IMR-90 (cell line): ENCODE results near the gene SLC16A9.

Experiments used
- BHLHE40 ChIP-seq: fragments of 150-350 bp; IDR thresholded peaks from 2 replicates; pipeline ENCODE4 v1.6.1; 2016; ENCODE audit warnings: mild to moderate bottlenecking, low read depth, low read length
- ELK1 ChIP-seq: fragments of 150-350 bp; IDR thresholded peaks from 2 replicates; pipeline ENCODE4 v1.6.1; 2016; ENCODE audit warnings: low read depth, mild to moderate bottlenecking, low read length, moderate library complexity, borderline replicate concordance
- FOS ChIP-seq: fragments of 150-350 bp; IDR thresholded peaks from 2 replicates; pipeline ENCODE4 v1.6.1; 2016; ENCODE audit warnings: low read depth, low read length
- MXI1 ChIP-seq: IDR thresholded peaks from 2 replicates; pipeline ENCODE4 v1.6.1; 2012; ENCODE audit warnings: low read depth, mild to moderate bottlenecking, low read length, moderate library complexity, borderline replicate concordance
- POLR2A ChIP-seq: IDR thresholded peaks from 2 replicates; pipeline ENCODE4 v1.6.1; 2012; ENCODE audit warnings: mild to moderate bottlenecking, low read depth, low read length
- RAD21 ChIP-seq: IDR thresholded peaks from 2 replicates; pipeline ENCODE4 v1.6.1; 2012; ENCODE audit warnings: low read length, improper control_type of control experiment
- TF ChIP-seq, protein P1 (sequence below): conservative IDR thresholded peaks from 2 replicates; pipeline ENCODE4 v1.5.1; 2012; ENCODE audit warnings: mild to moderate bottlenecking, low read depth, low read length, improper control_type of control experiment

DNA sequence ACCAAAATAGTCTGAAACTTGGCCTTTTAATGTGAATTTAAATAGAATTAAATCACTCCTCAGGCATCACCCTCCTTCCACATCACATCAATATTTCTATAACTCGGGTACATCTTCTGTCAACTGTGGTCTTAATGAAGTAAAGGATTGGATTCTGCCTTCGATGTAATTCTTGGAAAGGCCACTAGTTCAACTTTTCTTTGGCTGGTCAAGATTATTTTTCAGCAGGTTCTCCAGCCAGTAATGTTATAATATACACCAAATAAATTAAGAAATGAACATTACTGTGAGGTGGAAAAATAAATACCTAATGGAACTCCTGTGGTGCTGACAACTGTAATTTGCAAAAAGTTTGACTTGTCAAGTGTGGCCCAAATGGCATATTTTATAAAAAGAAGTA, 9.7 kb upstream of the SLC16A9 start:
- TF ChIP-seq ELK1 (no peak), RAD21 (no peak), POLR2A (no peak), BHLHE40 (no peak), MXI1 (no peak), FOS (no peak)
- TF ChIP-seq, protein P1, sequence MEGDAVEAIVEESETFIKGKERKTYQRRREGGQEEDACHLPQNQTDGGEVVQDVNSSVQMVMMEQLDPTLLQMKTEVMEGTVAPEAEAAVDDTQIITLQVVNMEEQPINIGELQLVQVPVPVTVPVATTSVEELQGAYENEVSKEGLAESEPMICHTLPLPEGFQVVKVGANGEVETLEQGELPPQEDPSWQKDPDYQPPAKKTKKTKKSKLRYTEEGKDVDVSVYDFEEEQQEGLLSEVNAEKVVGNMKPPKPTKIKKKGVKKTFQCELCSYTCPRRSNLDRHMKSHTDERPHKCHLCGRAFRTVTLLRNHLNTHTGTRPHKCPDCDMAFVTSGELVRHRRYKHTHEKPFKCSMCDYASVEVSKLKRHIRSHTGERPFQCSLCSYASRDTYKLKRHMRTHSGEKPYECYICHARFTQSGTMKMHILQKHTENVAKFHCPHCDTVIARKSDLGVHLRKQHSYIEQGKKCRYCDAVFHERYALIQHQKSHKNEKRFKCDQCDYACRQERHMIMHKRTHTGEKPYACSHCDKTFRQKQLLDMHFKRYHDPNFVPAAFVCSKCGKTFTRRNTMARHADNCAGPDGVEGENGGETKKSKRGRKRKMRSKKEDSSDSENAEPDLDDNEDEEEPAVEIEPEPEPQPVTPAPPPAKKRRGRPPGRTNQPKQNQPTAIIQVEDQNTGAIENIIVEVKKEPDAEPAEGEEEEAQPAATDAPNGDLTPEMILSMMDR = no peak; the same call in 1 of the 2 replicates
